Middle frontal gyrus (tissue), 1 donor: ENCODE data around the gene TKTL1.

Experiments
- DNase-seq: peaks from one replicate; pipeline ENCODE4 v3.0.0-alpha.2; 2015; ENCODE audit warnings: low spot score; ENCODE audit errors: extremely low spot score

The TKTL1 gene

DNA sequence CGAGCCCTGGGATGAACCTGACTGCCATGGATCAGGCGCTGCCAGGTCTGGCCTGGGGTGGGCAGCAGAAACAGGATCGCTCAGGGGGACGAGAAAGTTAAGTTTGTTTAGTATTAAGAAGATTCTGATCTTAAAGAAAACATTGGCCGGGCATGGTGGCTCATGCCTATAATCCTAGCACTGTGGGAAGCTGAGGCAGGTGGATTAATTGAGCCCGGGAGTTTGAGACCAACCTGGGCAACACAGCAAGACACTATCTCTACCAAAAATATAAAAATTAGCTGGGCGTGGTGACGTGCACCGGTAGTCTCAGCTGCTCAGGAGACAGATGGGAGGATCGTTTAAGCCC, 79.5 kb downstream of the TKTL1 start:
- no peak for DNase-seq

GRCh38 chrX:154376774-154377173, 81.2 kb downstream of the TKTL1 start:
- no peak for DNase-seq

DNA sequence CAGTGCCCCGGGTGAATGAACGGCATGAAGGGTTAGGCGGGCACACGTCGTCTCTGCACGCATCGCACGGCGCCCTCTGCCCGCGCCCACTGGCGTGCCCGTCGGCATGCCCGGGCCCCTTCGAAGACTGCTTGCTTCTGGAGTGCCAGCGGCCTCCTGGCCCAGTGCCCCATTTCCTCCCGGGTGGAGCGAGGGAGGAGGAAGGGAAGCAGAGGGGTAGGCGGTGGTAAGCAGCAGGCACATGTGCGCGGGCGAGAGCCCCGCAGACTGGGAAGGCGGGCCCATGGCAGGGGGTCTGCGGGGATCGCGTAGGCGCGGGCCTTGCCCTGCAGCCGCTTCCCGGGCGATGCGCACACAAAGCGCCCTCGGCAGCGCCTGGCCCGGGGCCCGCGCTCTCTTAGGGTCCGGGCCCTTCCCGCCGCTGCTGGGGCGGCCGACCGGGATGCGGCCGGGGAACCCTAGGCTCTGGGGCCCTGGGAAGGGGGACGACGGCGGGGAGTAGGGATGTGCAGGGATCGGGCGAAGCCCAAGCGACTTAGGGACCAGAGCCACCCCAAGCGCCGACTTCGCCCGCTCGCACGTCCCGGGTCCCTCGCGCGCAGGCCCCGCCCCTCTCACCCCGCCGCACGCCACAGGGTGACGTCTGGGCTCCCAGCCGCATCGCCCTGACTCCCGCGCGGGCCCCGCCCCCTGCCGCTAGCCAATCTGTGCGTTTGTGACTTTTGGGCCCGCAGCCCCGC, 82.6 kb downstream of the TKTL1 start:
- DNase-seq = peak; percentile 79

DNA sequence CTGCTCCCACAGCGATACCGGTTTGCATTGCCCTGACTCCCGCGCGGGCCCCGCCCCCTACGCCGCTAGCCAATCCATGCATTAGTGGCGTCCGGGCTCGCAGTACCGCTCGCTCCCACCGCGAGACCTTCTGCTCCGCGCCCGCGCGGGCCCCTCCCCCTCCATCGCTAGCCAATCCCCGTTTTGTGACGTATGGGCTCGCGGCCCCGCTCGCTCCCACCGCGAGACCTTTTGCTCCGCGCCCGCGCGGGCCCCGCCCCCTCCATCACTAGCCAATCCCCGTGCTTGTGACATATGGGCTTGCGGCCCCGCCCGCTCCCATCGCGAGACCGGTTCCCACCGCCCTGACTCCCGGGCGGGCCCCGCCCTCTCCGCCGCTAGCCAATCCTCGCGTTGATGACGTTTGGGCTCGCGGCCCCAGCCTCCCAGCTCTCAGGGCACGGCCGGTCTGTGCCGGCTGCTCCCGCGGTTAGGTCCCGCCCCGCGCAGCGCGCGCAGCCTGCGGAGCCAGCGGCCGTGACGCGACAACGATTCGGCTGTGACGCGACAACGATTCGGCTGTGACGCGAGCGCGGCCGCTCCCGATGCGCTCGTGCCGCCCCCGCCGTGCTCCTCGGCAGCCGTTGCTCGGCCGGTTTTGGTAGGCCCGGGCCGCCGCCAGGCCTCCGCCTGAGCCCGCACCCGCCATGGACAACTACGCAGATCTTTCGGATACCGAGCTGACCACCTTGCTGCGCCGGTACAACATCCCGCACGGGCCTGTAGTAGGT, 83.4 kb downstream of the TKTL1 start, which contains the start of gene EMD:
Gene EMD, plus strand, starts transcription at position 497 of the 770 bp plus-strand sequence. Its CDS starts 190 bp downstream, at position 687.
- peak; percentile 92 for DNase-seq

DNA sequence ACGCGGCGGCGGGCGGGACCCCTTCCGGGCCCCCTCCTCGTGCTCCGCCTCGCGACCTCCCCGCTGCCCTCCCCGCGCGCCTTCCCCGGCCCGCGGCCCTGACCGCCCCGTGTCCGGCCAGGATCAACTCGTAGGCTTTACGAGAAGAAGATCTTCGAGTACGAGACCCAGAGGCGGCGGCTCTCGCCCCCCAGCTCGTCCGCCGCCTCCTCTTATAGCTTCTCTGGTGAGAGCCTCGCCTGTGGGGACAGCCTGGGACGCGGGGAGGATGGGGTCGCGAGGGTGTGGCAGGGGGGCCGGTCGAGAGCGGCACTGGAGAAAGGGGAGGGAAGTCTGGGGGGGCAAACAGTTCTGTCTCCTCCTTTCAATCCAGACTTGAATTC, 84.0 kb downstream of the TKTL1 start:
- no peak for DNase-seq
